Measurements from ENCODE around the gene SIK2.

GRCh38 chr11:111756097-111756496 is 153.8 kb downstream of the SIK2 start:
- TF ChIP-seq CTCF (IDR thresholded peaks at IDR 0.05) (no peak), POLR2A (IDR thresholded peaks at IDR 0.05) (no peak), POLR2AphosphoS5 (IDR thresholded peaks at IDR 0.05) (no peak), EP300 (IDR thresholded peaks at IDR 0.05; ENCODE audit: low read depth) (no peak)
